Gastrocnemius medialis (tissue), 4 donors: ENCODE results near the gene AMER1.

Source experiments
- CTCF ChIP-seq, 5 experiments: fragments of 450-650 bp in 3 of 5; fragments of 200-600 bp in 2 of 5; sonication (generic) in 2 of 5; IDR thresholded peaks in 4 of 5; conservative IDR thresholded peaks in 1 of 5; 1 replicate in 4 of 5; 2 replicates in 1 of 5; pipeline ENCODE4 v1.5.1; 2016 to 2019; ENCODE audit warnings: antibody characterized with exemption in 5 of 5, mild to moderate bottlenecking in 3 of 5, moderate library complexity in 3 of 5
- POLR2A ChIP-seq, 2 donors: fragments of 450-650 bp; IDR thresholded peaks; one replicate each; pipeline ENCODE4 v1.6.1; 2017; ENCODE audit warnings: antibody characterized with exemption in 2 of 2, mild to moderate bottlenecking in 2 of 2, moderate library complexity in 2 of 2

GRCh38 chrX:64230123-64230970, 24.8 kb upstream of the AMER1 start, which contains the start of gene ASB12:
- TF ChIP-seq CTCF (IDR thresholded peaks at IDR 0.05 in 4 of 5, conservative IDR thresholded peaks at IDR 0.05 in 1 of 5) = peak in 2 of 5 experiments; percentile 20 to 50
- peak; percentile 50 to 71 for TF ChIP-seq POLR2A (IDR thresholded peaks at IDR 0.05)
